ENCODE measurements around the gene LUC7L2.

- TF ChIP-seq CTCF (IDR thresholded peaks at IDR 0.05) = no peak
- no peak for TF ChIP-seq POLR2A (IDR thresholded peaks at IDR 0.05)
- TF ChIP-seq POLR2AphosphoS5 (IDR thresholded peaks at IDR 0.05) = no peak
- TF ChIP-seq EP300 (IDR thresholded peaks at IDR 0.05) = no peak
Observed at GRCh38 chr7:139455789-139456188, 96.1 kb downstream of the LUC7L2 start.
